CD4-positive, alpha-beta T cell (primary cell): ENCODE measurements around the gene ARL15. TPM values are rescaled to one million over a fixed set of nuclear protein-coding genes. Genes with fewer than 3 reads are reported as not detected.

Experiments
- ATAC-seq: fragments of 200-7000 bp; cut with Tn5 transposase; one replicate; pipeline ENCODE4 v1.10.0; 2022; ENCODE audit warnings: mild to moderate bottlenecking; ENCODE audit not compliant: poor library complexity
- CTCF ChIA-PET: fragments of 350-600 bp; sonication (Branson Sonifier 250); formaldehyde crosslinking; loops from one replicate; lab custom pipeline; 2021; ENCODE audit warnings: antibody characterized with exemption, inconsistent platforms; lab: Charles Lee
- POLR2A ChIA-PET: fragments of 350-600 bp; sonication (Branson Sonifier 250); formaldehyde crosslinking; loops from one replicate; lab custom pipeline; 2021; ENCODE audit warnings: antibody characterized with exemption, inconsistent platforms; lab: Charles Lee
- DNase-seq, 14 experiments: peaks; one replicate each; pipeline ENCODE4 v3.0.0-alpha.2; 2013 to 2020; ENCODE audit warnings: mixed read lengths in 2 of 14
- H3K27ac ChIP-seq, 2 donors: one replicate each; pipeline versions ENCODE4 v1.5.1 to v1.7.0; 2013; ENCODE audit warnings: low read length in 2 of 2, low read depth in 1 of 2, mild to moderate bottlenecking in 1 of 2
- H3K27me3 ChIP-seq, 2 experiments: 1 replicate in 1 of 2; 2 replicates in 1 of 2; pipeline versions ENCODE4 v1.6.1 to v1.7.0; 2013; ENCODE audit warnings: low read length in 2 of 2, control low read depth in 1 of 2, mild to moderate bottlenecking in 1 of 2, moderate library complexity in 1 of 2; ENCODE audit not compliant: insufficient read depth in 2 of 2, control insufficient read depth in 1 of 2
- H3K36me3 ChIP-seq: one replicate; pipeline ENCODE4 v1.6.1; 2013; ENCODE audit warnings: low read length, control low read depth; ENCODE audit not compliant: insufficient read depth
- H3K4me1 ChIP-seq: one replicate; pipeline ENCODE4 v1.6.1; 2013; ENCODE audit warnings: low read length, control low read depth; ENCODE audit not compliant: insufficient read depth
- H3K4me3 ChIP-seq: one replicate; pipeline ENCODE4 v1.5.1; 2013; ENCODE audit warnings: mild to moderate bottlenecking, low read length, moderate library complexity
- H3K9me3 ChIP-seq, 2 experiments: 1 replicate in 1 of 2; 2 replicates in 1 of 2; pipeline versions ENCODE4 v1.6.1 to v1.7.0; 2013; ENCODE audit warnings: low read length in 2 of 2, mild to moderate bottlenecking in 2 of 2, control low read depth in 1 of 2, moderate library complexity in 1 of 2; ENCODE audit not compliant: control insufficient read depth in 1 of 2, insufficient read depth in 1 of 2
- H3K27ac Mint-ChIP-seq: one replicate; pipeline ENCODE4 v1.8.0; 2020; ENCODE audit warnings: mixed read lengths
- H3K27me3 Mint-ChIP-seq: one replicate; pipeline ENCODE4 v1.8.0; 2021; ENCODE audit warnings: mixed read lengths
- H3K36me3 Mint-ChIP-seq: one replicate; pipeline ENCODE4 v1.8.0; 2021; ENCODE audit warnings: low read depth, mixed read lengths
- H3K4me1 Mint-ChIP-seq: one replicate; pipeline ENCODE4 v1.8.0; 2021; ENCODE audit warnings: low read depth, mixed read lengths
- H3K4me3 Mint-ChIP-seq: one replicate; pipeline ENCODE4 v1.8.0; 2020; ENCODE audit warnings: mild to moderate bottlenecking, mixed read lengths
- H3K9me3 Mint-ChIP-seq: one replicate; pipeline ENCODE4 v1.8.0; 2020; ENCODE audit warnings: mixed read lengths
- intact Hi-C, 2 experiments: fragments of 100-400 bp; cut with DNase I in 1 of 2; cut with micrococcal nuclease in 1 of 2; formaldehyde crosslinking; loops; one replicate each; pipeline versions ENCODE4 v1.15.1 to v1.9.0; 2023 to 2025; cut with DNase I, micrococcal nuclease
- total RNA-seq, 174 experiments: library from RNA in 2 of 174; stranded (reverse) in 2 of 174; gene quantifications; one replicate each; pipeline ENCODE4 v1.2.3 and lab custom pipeline; 2021 to 2026
- TF ChIP-seq, protein P1 (sequence below): fragments of 200-600 bp; IDR thresholded peaks from one replicate; pipeline ENCODE4 v1.8.0; 2022; ENCODE audit warnings: antibody characterized with exemption, mild to moderate bottlenecking

The ARL15 gene
- total RNA-seq, 2 experiments from 2014 or later, result 9.1 to 10.6 TPM

DNA sequence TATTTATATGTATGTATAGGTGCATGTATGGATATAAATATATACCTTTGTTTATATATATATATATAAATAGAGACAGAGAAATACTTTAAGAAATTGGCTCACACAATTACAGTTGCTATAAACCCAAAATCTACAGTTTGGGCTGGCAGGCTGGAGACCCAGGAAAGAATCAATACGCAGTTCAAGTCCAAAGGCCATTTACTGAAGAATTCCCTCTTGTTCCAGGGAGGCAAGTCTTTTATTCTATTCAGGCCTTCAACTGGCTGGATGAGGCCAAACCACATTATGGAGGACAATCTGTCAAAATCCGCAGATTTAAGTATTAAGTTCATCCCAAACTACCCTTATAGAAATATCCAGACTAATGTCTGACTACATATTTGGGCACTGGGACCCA lies 144.7 kb downstream of the ARL15 start:
- ChIA-PET CTCF (no interaction called here), POLR2A (no interaction called here)
- TF ChIP-seq, protein P1, sequence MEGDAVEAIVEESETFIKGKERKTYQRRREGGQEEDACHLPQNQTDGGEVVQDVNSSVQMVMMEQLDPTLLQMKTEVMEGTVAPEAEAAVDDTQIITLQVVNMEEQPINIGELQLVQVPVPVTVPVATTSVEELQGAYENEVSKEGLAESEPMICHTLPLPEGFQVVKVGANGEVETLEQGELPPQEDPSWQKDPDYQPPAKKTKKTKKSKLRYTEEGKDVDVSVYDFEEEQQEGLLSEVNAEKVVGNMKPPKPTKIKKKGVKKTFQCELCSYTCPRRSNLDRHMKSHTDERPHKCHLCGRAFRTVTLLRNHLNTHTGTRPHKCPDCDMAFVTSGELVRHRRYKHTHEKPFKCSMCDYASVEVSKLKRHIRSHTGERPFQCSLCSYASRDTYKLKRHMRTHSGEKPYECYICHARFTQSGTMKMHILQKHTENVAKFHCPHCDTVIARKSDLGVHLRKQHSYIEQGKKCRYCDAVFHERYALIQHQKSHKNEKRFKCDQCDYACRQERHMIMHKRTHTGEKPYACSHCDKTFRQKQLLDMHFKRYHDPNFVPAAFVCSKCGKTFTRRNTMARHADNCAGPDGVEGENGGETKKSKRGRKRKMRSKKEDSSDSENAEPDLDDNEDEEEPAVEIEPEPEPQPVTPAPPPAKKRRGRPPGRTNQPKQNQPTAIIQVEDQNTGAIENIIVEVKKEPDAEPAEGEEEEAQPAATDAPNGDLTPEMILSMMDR, result no peak
- Mint-ChIP-seq H3K27me3 (no peaks in the 10 kb centered on the region), H3K27ac (no peak overlapping the region), H3K36me3 (peaks cover 67% of the 10 kb centered on the region), H3K9me3 (peaks cover 2% of the 10 kb centered on the region), H3K4me3 (no peak overlapping the region), H3K4me1 (peaks cover 7% of the 10 kb centered on the region)
- Histone ChIP-seq H3K4me1 (no peaks in the 10 kb centered on the region), H3K4me3 (no peak overlapping the region), H3K9me3 (no peaks in the 10 kb centered on the region), H3K27ac (no peak overlapping the region), H3K27me3 (no peaks in the 10 kb centered on the region), H3K36me3 (peaks cover 4% of the 10 kb centered on the region)
- DNase-seq (no peak), ATAC-seq (no peak)
- intact Hi-C loops, result no loop called here

DNA sequence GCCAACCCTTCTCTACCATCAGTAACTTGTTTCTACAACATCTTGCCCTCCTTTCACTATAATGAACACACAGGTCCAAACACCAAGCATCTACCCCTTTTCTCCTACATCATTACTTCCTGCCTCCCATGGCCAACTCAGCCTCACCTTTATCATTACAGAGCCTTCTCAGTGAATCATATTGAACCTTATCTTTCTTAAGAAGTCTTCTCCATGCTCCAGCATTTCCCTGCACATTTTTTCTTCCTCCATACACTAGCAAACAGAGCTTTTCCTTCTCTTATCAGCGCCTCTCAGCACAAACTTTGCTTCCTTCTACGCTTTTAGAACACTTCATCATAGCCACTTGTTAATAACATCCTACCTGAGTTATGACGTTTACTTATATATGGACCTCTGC lies 148.2 kb downstream of the ARL15 start:
- no peak overlapping the region for H3K27ac ChIP-seq
- ChIA-PET CTCF (no interaction called here), POLR2A (no interaction called here)
- no peaks in the 10 kb centered on the region for H3K27me3 Mint-ChIP-seq
- H3K4me1 ChIP-seq, result no peaks in the 10 kb centered on the region
- no peak overlapping the region for H3K27ac Mint-ChIP-seq
- DNase-seq, result no peak
- H3K36me3 Mint-ChIP-seq, result peaks cover 34% of the 10 kb centered on the region
- H3K9me3 ChIP-seq, result no peaks in the 10 kb centered on the region
- no peak for ATAC-seq
- no peaks in the 10 kb centered on the region for H3K36me3 ChIP-seq
- H3K4me3 Mint-ChIP-seq, result no peak overlapping the region
- H3K27me3 ChIP-seq, result no peaks in the 10 kb centered on the region
- H3K4me1 Mint-ChIP-seq, result peaks cover 7% of the 10 kb centered on the region
- H3K9me3 Mint-ChIP-seq, result peaks cover 2% of the 10 kb centered on the region
- no peak overlapping the region for H3K4me3 ChIP-seq
- intact Hi-C loops, result no loop called here
- TF ChIP-seq, protein P1, result no peak

DNA sequence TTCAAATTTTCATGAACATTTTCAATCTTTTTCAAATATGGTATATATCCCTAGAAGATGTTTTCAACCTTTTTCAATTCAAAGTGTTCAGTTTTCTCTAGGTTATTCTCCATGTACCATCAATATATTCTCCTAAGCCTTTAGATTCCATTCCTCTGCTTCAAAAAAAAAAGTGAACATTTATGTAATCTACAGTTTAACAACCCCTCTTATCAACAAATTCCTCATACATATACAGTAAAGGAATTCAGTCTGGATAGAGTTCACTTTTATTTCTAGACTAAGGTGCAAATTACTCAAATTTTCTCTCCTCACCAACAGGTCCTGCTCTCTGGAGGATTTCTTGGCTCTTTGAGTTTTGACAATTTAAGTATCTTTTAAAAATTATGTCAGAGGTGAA lies 150.0 kb downstream of the ARL15 start:
- intact Hi-C loops, result no loop called here
- Mint-ChIP-seq H3K9me3 (peaks cover 2% of the 10 kb centered on the region), H3K36me3 (peaks cover 32% of the 10 kb centered on the region), H3K4me1 (peaks cover 7% of the 10 kb centered on the region), H3K27ac (no peak overlapping the region), H3K27me3 (no peaks in the 10 kb centered on the region), H3K4me3 (no peak overlapping the region)
- DNase-seq (no peak), ATAC-seq (no peak)
- no peaks in the 10 kb centered on the region for H3K4me1 ChIP-seq
- H3K36me3 ChIP-seq, result no peaks in the 10 kb centered on the region
- no peaks in the 10 kb centered on the region for H3K27me3 ChIP-seq
- CTCF ChIA-PET, result interaction anchor here (0.6 kb wide), 1 partner anchor 18 kb away, joined by 3 read pairs; no protein-coding TSS in a partner anchor
- H3K27ac ChIP-seq, result no peak overlapping the region
- TF ChIP-seq, protein P1, result no peak
- POLR2A ChIA-PET, result no interaction called here
- H3K4me3 ChIP-seq, result no peak overlapping the region
- H3K9me3 ChIP-seq, result no peaks in the 10 kb centered on the region
